Umbilical cord (tissue), 2 donors: ENCODE measurements around the gene ALK. TPM values are rescaled to one million over a fixed set of nuclear protein-coding genes. Genes with fewer than 3 reads are reported as not detected.

Experiments
- DNase-seq: peaks from one replicate; pipeline ENCODE4 v3.0.0-alpha.2; 2015; ENCODE audit warnings: low spot score
- total RNA-seq: library from RNA; depleted of rRNA; stranded (reverse); fragments of >200 nt; gene quantifications from one replicate; pipeline ENCODE4 v1.2.3, GENCODE V29; 2014; ENCODE audit warnings: low replicate concordance; ENCODE audit not compliant: insufficient read depth

The ALK gene
- total RNA-seq, 1 donor from 2014 or later = 1.2 TPM

- DNase-seq = no peak
These were observed 391.1 kb downstream of the ALK start for GRCh38 chr2:29530281-29530680.

- peak; percentile 69 for DNase-seq
These were observed 392.4 kb downstream of the ALK start for GRCh38 chr2:29528891-29529520.

- no peak for DNase-seq
These were observed 393.0 kb downstream of the ALK start for GRCh38 chr2:29528371-29528770.

- peak; percentile 9 for DNase-seq
These were observed 393.4 kb downstream of the ALK start for GRCh38 chr2:29527947-29528346.

- no peak for DNase-seq
These were observed 394.5 kb downstream of the ALK start for GRCh38 chr2:29526587-29527586.

- no peak for DNase-seq
These were observed 395.5 kb downstream of the ALK start for GRCh38 chr2:29525921-29526320.

GRCh38 chr2:29524652-29525051 is 396.7 kb downstream of the ALK start:
- no peak for DNase-seq

GRCh38 chr2:29522951-29523669 is 398.3 kb downstream of the ALK start:
- DNase-seq = no peak

GRCh38 chr2:29520001-29520400 is 401.4 kb downstream of the ALK start:
- no peak for DNase-seq

GRCh38 chr2:29519338-29519925 is 402.0 kb downstream of the ALK start:
- peak; percentile 37 for DNase-seq

- DNase-seq = no peak
These were observed 402.6 kb downstream of the ALK start for GRCh38 chr2:29518646-29519337.

- DNase-seq = peak; percentile 49
These were observed 403.4 kb downstream of the ALK start for GRCh38 chr2:29518010-29518409.

- no peak for DNase-seq
These were observed 404.0 kb downstream of the ALK start for GRCh38 chr2:29517413-29517812.

- DNase-seq = no peak
These were observed 404.6 kb downstream of the ALK start for GRCh38 chr2:29516767-29517166.

- no peak for DNase-seq
These were observed 411.5 kb downstream of the ALK start for GRCh38 chr2:29509878-29510277.

GRCh38 chr2:29509397-29509796 is 412.0 kb downstream of the ALK start:
- DNase-seq = no peak

- no peak for DNase-seq
These were observed 416.6 kb downstream of the ALK start for GRCh38 chr2:29504746-29505145.

- peak; percentile 12 for DNase-seq
These were observed 418.9 kb downstream of the ALK start for GRCh38 chr2:29502460-29502911.

GRCh38 chr2:29497375-29497774 is 424.0 kb downstream of the ALK start:
- DNase-seq = no peak

GRCh38 chr2:29496198-29496597 is 425.2 kb downstream of the ALK start:
- no peak for DNase-seq

- no peak for DNase-seq
These were observed 425.8 kb downstream of the ALK start for GRCh38 chr2:29495536-29496060.
